Liver (tissue), 9 donors: ENCODE results near the gene RHOG. TPM values are rescaled to one million over a fixed set of nuclear protein-coding genes. Genes with fewer than 3 reads are reported as not detected.

Source experiments
- DNase-seq: peaks from one replicate; pipeline ENCODE4 v3.0.0-alpha.2; 2017; ENCODE audit warnings: low spot score
- H3K27ac ChIP-seq, 2 donors: one replicate each; pipeline ENCODE4 v1.7.0; 2013; ENCODE audit warnings: inconsistent platforms in 2 of 2, low read length in 2 of 2, control low read depth in 1 of 2, low read depth in 1 of 2, mild to moderate bottlenecking in 1 of 2
- H3K27me3 ChIP-seq, 4 donors: one replicate each; pipeline versions ENCODE4 v1.6.1 to v1.7.0; 2013; ENCODE audit warnings: low read length in 3 of 4, inconsistent platforms in 1 of 4, mild to moderate bottlenecking in 1 of 4, moderate library complexity in 1 of 4; ENCODE audit not compliant: control insufficient read depth in 4 of 4, insufficient read depth in 4 of 4
- H3K36me3 ChIP-seq, 4 donors: one replicate each; pipeline versions ENCODE4 v1.6.1 to v1.7.0; 2013; ENCODE audit warnings: low read length in 3 of 4, mild to moderate bottlenecking in 3 of 4, low read depth in 1 of 4, moderate library complexity in 1 of 4; ENCODE audit not compliant: control insufficient read depth in 4 of 4, insufficient read depth in 3 of 4
- H3K4me1 ChIP-seq, 4 donors: one replicate each; pipeline versions ENCODE4 v1.6.1 to v1.7.0; 2013; ENCODE audit warnings: low read length in 3 of 4, mild to moderate bottlenecking in 3 of 4, moderate library complexity in 1 of 4; ENCODE audit not compliant: control insufficient read depth in 4 of 4, insufficient read depth in 4 of 4
- H3K4me3 ChIP-seq, 3 donors: one replicate each; pipeline versions ENCODE4 v1.6.1 to v1.7.0; 2013; ENCODE audit warnings: low read length in 3 of 3, control low read depth in 1 of 3, low read depth in 1 of 3, mild to moderate bottlenecking in 1 of 3
- H3K9ac ChIP-seq, 2 donors: one replicate each; pipeline ENCODE4 v1.7.0; 2013; ENCODE audit warnings: low read length in 2 of 2, mild to moderate bottlenecking in 2 of 2, moderate library complexity in 2 of 2, control low read depth in 1 of 2, low read depth in 1 of 2
- H3K9me3 ChIP-seq, 4 donors: one replicate each; pipeline versions ENCODE4 v1.6.1 to v1.7.0; 2013; ENCODE audit warnings: low read length in 3 of 4; ENCODE audit not compliant: control insufficient read depth in 4 of 4
- ATF3 ChIP-seq: IDR thresholded peaks from 2 replicates; pipeline ENCODE4 v1.6.1; 2016; ENCODE audit warnings: antibody characterized with exemption
- CTCF ChIP-seq: fragments of 150-350 bp; IDR thresholded peaks from 2 replicates; pipeline ENCODE4 v1.5.1; 2017; ENCODE audit warnings: improper control_type of control experiment, low read depth, low read length; ENCODE audit not compliant: missing input control
- EGR1 ChIP-seq, 2 donors: IDR thresholded peaks; 2 replicates each; pipeline ENCODE4 v1.6.1; 2016 to 2018; ENCODE audit warnings: antibody characterized with exemption in 2 of 2, low read depth in 2 of 2
- FOXA1 ChIP-seq: IDR thresholded peaks from 2 replicates; pipeline ENCODE4 v1.6.1; 2016; ENCODE audit warnings: antibody characterized with exemption
- FOXA2 ChIP-seq: IDR thresholded peaks from 2 replicates; pipeline ENCODE4 v1.6.1; 2016; ENCODE audit warnings: antibody characterized with exemption
- GABPA ChIP-seq, 2 donors: IDR thresholded peaks in 1 of 2; conservative IDR thresholded peaks in 1 of 2; 2 replicates each; pipeline ENCODE4 v1.6.1; 2016; ENCODE audit warnings: antibody characterized with exemption in 2 of 2, mild to moderate bottlenecking in 1 of 2, moderate library complexity in 1 of 2
- HNF4A ChIP-seq, 2 donors: conservative IDR thresholded peaks; 2 replicates each; pipeline ENCODE4 v1.6.1; 2016; ENCODE audit warnings: antibody characterized with exemption in 2 of 2, mild to moderate bottlenecking in 2 of 2
- HNF4G ChIP-seq: IDR thresholded peaks from 2 replicates; pipeline ENCODE4 v1.6.1; 2016; ENCODE audit warnings: antibody characterized with exemption
- JUND ChIP-seq, 2 donors: IDR thresholded peaks; 2 replicates each; pipeline ENCODE4 v1.6.1; 2016; ENCODE audit warnings: antibody characterized with exemption in 2 of 2
- MAX ChIP-seq: IDR thresholded peaks from 2 replicates; pipeline ENCODE4 v1.6.1; 2016; ENCODE audit warnings: antibody characterized with exemption
- NR2F2 ChIP-seq: IDR thresholded peaks from 2 replicates; pipeline ENCODE4 v1.6.1; 2016; ENCODE audit warnings: antibody characterized with exemption
- RAD21 ChIP-seq, 2 donors: IDR thresholded peaks; 2 replicates each; pipeline ENCODE4 v1.6.1; 2016; ENCODE audit warnings: antibody characterized with exemption in 2 of 2, mild to moderate bottlenecking in 2 of 2
- REST ChIP-seq: IDR thresholded peaks from 2 replicates; pipeline ENCODE4 v1.6.1; 2016; ENCODE audit warnings: antibody characterized with exemption, mild to moderate bottlenecking
- RXRA ChIP-seq, 2 donors: IDR thresholded peaks; 2 replicates each; pipeline ENCODE4 v1.6.1; 2017 to 2018; ENCODE audit warnings: antibody characterized with exemption in 2 of 2, mild to moderate bottlenecking in 1 of 2
- SP1 ChIP-seq: IDR thresholded peaks from 2 replicates; pipeline ENCODE4 v1.6.1; 2018; ENCODE audit warnings: antibody characterized with exemption, mild to moderate bottlenecking
- TAF1 ChIP-seq: conservative IDR thresholded peaks from 2 replicates; pipeline ENCODE4 v1.6.1; 2016; ENCODE audit warnings: antibody characterized with exemption, mild to moderate bottlenecking
- YY1 ChIP-seq: IDR thresholded peaks from 2 replicates; pipeline ENCODE4 v1.6.1; 2016; ENCODE audit warnings: antibody characterized with exemption, mild to moderate bottlenecking
- ZBTB33 ChIP-seq: IDR thresholded peaks from 2 replicates; pipeline ENCODE4 v1.6.1; 2016; ENCODE audit warnings: antibody characterized with exemption
- WGBS: extraction: QIAGEN DNeasy Blood & Tissue Kit; methylation state at CpG from one replicate; pipeline ENCODE4 v1.1.7; 2013; 5-methylcytosine and 5-hydroxymethylcytosine counted together
- polyA plus RNA-seq, 2 donors: library from polyadenylated mRNA; stranded (reverse) in 1 of 2; unstranded in 1 of 2; fragments of 200-250 nt in 1 of 2; fragments of >200 nt in 1 of 2; fragmentation: Nextera tagmentation in 1 of 2; extraction: Ambion mirVana in 1 of 2; gene quantifications; one replicate each; pipeline versions ENCODE4 v1.2.1 to v1.2.3, GENCODE V29; 2013 to 2015
- total RNA-seq, 2 donors: library from RNA; depleted of rRNA; stranded (reverse); fragments of >200 nt; gene quantifications; one replicate each; pipeline ENCODE4 v1.2.3, GENCODE V29; 2014
- donor health status: healthy.
- donor health status: healthy.
- donor health status: healthy.
- donor health status: healthy.
- donor health status: healthy.

The RHOG gene
- total and polyA plus RNA-seq, 4 donors: 7.4 to 32.9 (median 17.8) TPM

GRCh38 chr11:3832816-3833215 is 7.9 kb downstream of the RHOG start:
- Histone ChIP-seq H3K27ac (no peak overlapping the region), H3K36me3 (peaks cover 2 to 9% (median 4%) of the 10 kb centered on the region in 4 donors), H3K9ac (no peak overlapping the region), H3K4me3 (no peak overlapping the region), H3K27me3 (no peaks in the 10 kb centered on the region), H3K4me1 (peaks cover 2 to 15% (median 5%) of the 10 kb centered on the region in 4 donors), H3K9me3 (no peaks in the 10 kb centered on the region)
- whole genome bisulfite sequencing: 97% methylated on average over 2 of the region's 2 CpGs
- no peak for DNase-seq
- TF ChIP-seq ATF3: no peak
- no peak for TF ChIP-seq RXRA (IDR thresholded peaks at IDR 0.05)
- no peak for TF ChIP-seq YY1
- no peak for TF ChIP-seq GABPA (IDR thresholded peaks at IDR 0.05 in 1 of 2, conservative IDR thresholded peaks at IDR 0.05 in 1 of 2)
- TF ChIP-seq RAD21 (IDR thresholded peaks at IDR 0.05): no peak
- TF ChIP-seq FOXA1: no peak
- no peak for TF ChIP-seq SP1
- TF ChIP-seq MAX: no peak
- no peak for TF ChIP-seq CTCF
- TF ChIP-seq JUND (IDR thresholded peaks at IDR 0.05): no peak

- Histone ChIP-seq H3K27me3 (no peaks in the 10 kb centered on the region), H3K36me3 (peaks cover 4 to 15% (median 10%) of the 10 kb centered on the region in 4 donors), H3K27ac (peak overlapping the region in 1 of 2 donors; percentile 29), H3K4me1 (peaks cover 2 to 15% (median 5%) of the 10 kb centered on the region in 4 donors), H3K4me3 (no peak overlapping the region), H3K9ac (no peak overlapping the region), H3K9me3 (no peaks in the 10 kb centered on the region)
- TF ChIP-seq REST (no peak), HNF4A (conservative IDR thresholded peaks at IDR 0.05) (no peak), YY1 (no peak), MAX (no peak), TAF1 (no peak), HNF4G (no peak), NR2F2 (no peak), GABPA (IDR thresholded peaks at IDR 0.05 in 1 of 2, conservative IDR thresholded peaks at IDR 0.05 in 1 of 2) (no peak), JUND (IDR thresholded peaks at IDR 0.05) (no peak), CTCF (no peak), RAD21 (IDR thresholded peaks at IDR 0.05) (no peak), ZBTB33 (no peak), FOXA1 (no peak), FOXA2 (no peak), RXRA (IDR thresholded peaks at IDR 0.05) (no peak), SP1 (no peak), ATF3 (no peak), EGR1 (IDR thresholded peaks at IDR 0.05; ENCODE audit: low read depth in 2 of 2) (no peak)
- 71% methylated on average over 13 of the region's 13 CpGs for WGBS
- no peak for DNase-seq
Observed at GRCh38 chr11:3831378-3832239, 9.2 kb downstream of the RHOG start.
